ENCODE measurements around the gene PTK7. TPM values are rescaled to one million over a fixed set of nuclear protein-coding genes. Genes with fewer than 3 reads are reported as not detected.

PTK7 gene
- total RNA-seq, 2 donors from 2014 or later: 1.2 to 4.1 TPM

DNA sequence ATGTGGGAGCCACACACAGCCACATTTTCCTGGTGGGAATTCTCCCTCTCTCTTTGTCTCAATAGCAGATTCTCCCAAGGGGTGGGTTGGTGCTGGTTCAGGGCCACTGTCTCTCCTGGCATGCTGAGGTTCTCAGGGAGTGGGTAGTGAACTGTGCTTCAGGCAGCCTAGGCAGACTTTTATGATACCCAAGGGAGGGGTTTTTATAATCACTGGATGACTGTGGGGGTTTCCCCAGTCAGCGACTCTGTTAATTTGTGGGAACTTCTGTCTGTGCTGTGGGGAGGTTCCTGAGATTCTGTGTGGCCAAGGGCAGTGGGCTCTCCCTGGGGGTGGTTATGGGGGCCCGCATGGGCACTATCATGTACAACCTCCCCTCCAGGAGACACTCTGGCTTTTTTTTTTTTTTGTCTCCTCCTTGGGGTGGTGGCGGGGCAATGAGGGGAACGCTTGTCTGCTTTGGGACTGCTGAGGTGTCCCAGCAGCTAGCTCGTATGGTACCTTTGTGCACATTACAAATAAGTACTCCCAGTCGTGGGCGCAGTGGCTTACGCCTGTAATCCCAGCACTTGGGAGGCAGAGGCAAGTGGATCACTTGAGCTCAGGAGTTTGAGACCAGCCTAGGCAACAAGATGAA lies 10.0 kb downstream of the PTK7 start:
- no peak overlapping the region for H3K27ac Mint-ChIP-seq
- peaks cover 3 to 6% of the 10 kb centered on the region in 2 donors for H3K27me3 Mint-ChIP-seq
- ATAC-seq (peak; percentile 60 to 65), DNase-seq (ENCODE audit: low spot score) (no peak)
- no peaks in the 10 kb centered on the region for H3K9me3 Mint-ChIP-seq
- peaks cover 0 to 4% of the 10 kb centered on the region in 2 donors for H3K4me1 Mint-ChIP-seq (ENCODE audit: low read depth in 2 of 2)
- no peaks in the 10 kb centered on the region for H3K36me3 Mint-ChIP-seq
- H3K4me3 Mint-ChIP-seq: no peak overlapping the region

DNA sequence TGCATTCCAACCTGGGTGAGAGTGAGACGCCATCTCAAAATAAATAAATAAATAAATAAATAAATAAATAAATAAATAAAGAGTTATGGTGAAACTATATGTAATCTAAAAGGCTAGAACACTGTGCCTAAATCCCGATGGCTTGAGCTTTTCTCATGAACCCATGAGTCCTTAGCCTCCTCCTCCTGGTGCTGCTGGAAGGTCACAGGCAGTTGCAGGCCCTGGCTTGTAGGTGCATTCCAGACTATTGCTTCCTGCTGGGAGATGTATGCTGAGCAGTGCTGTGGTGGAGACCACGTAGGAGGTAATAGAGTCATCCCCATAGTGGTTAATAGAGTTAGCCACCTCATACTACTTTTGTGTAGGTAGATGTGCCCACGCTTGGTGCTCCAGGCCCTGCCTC lies 12.5 kb downstream of the PTK7 start:
- Mint-ChIP-seq H3K4me1 (ENCODE audit: low read depth in 2 of 2) (peaks cover 0 to 7% of the 10 kb centered on the region in 2 donors), H3K4me3 (no peak overlapping the region), H3K36me3 (no peaks in the 10 kb centered on the region), H3K27ac (no peak overlapping the region), H3K27me3 (peaks cover 2 to 3% of the 10 kb centered on the region in 2 donors), H3K9me3 (no peaks in the 10 kb centered on the region)
- ATAC-seq (no peak), DNase-seq (ENCODE audit: low spot score) (no peak)

DNA sequence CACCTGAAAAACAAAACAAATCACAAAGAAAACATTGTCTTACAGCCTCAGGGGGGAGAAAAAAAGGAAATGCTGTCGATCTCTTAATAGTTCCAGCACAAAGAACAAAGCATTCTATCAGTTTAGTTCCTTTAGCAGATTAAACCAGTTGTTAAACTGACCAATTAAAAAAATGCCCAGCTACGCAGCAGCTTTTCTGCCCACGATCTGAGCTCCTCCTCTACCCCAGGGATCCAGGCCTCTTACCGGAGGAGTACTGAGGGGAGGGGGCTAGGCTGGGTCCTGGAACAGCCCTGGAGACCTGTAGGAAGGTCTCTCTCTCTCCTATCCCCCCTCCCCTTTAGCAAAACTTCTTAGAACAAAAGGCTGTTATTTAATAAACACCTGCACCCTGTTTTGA lies 13.4 kb downstream of the PTK7 start:
- Mint-ChIP-seq H3K27me3 (peaks cover 0 to 3% of the 10 kb centered on the region in 2 donors), H3K4me3 (no peak overlapping the region), H3K9me3 (no peaks in the 10 kb centered on the region), H3K27ac (no peak overlapping the region), H3K4me1 (ENCODE audit: low read depth in 2 of 2) (peaks cover 5 to 10% of the 10 kb centered on the region in 2 donors), H3K36me3 (no peaks in the 10 kb centered on the region)
- ATAC-seq (no peak), DNase-seq (ENCODE audit: low spot score) (no peak)

DNA sequence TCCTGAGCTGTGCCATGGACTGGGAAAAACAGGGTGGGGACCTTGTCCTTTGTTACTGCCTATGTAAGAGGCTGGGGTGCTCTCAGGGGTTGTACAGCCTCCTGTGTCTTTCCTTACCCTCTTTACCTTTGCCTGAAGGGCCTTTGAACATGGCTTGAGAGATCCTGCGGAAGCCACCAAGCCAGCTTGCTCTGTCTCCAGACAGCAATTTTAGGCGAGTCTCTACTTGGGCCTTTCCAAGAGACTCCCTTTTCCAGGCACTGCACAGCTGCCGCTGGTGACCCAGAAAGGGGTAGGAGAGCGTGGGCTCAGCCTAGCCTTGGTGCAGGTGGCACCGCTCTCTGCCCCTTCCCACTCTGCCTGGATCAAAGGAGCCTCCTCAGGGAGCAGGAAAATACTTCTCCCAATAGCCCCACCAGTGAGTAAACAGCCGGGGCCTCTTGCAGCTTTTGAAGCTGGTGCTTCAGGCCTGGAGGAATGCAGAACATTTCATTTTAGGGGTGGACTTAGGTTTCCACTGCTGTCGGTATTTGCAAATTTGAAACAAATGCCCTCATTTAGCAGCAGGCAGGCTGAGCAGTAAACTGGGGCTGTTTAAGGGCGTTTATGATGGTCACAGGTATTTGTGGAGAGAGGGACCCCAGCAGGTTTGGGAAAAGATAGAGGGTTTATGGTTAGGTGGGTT lies 13.9 kb downstream of the PTK7 start:
- Mint-ChIP-seq H3K9me3 (no peaks in the 10 kb centered on the region), H3K4me3 (no peak overlapping the region), H3K27ac (no peak overlapping the region), H3K36me3 (no peaks in the 10 kb centered on the region), H3K27me3 (peaks cover 0 to 3% of the 10 kb centered on the region in 2 donors), H3K4me1 (ENCODE audit: low read depth in 2 of 2) (peaks cover 5 to 10% of the 10 kb centered on the region in 2 donors)
- no peak for ATAC-seq
- no peak for DNase-seq (ENCODE audit: low spot score)

DNA sequence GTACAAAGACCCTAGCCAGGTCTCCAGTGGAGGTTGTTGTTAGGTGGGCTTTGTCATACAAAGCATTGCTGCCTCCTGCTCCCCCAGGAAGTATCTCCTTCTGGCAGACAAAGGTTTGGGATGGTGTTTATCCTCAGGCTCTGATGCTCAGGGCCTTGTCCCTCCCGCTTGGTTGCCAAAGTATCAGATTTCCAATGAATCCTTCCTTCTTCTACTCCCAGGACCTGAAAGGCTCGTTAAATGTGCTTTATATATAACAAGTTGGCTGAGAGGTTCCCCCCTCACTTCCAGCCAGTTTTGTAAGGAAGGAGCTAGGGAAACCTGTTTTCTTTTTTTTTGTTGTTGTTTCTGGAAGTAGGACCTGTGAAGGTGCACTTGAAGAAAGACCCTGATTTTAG lies 14.4 kb downstream of the PTK7 start:
- H3K36me3 Mint-ChIP-seq: no peaks in the 10 kb centered on the region
- DNase-seq (ENCODE audit: low spot score) (no peak), ATAC-seq (no peak)
- H3K27me3 Mint-ChIP-seq: peaks cover 0 to 3% of the 10 kb centered on the region in 2 donors
- no peak overlapping the region for H3K4me3 Mint-ChIP-seq
- no peak overlapping the region for H3K27ac Mint-ChIP-seq
- no peaks in the 10 kb centered on the region for H3K9me3 Mint-ChIP-seq
- H3K4me1 Mint-ChIP-seq (ENCODE audit: low read depth in 2 of 2): peaks cover 5 to 10% of the 10 kb centered on the region in 2 donors

DNA sequence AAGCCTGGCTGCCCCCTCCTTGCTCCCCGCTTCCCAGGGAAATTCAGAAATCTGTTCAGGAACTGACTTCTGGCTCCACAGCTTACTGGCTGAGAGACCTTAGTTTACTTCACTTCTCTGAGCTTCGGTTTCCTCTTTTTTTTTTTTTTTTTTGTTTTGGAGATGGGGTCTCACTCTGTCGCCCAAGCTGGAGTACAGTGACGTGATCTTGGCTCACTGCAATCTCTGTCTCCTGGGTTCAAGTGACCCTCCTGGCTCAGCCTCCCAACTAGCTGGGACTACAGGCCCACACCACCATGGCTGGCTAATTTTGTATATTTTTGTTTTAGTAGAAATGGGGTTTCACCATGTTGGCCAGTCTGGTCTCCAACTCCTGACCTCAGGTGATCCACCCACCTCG lies 14.9 kb downstream of the PTK7 start:
- no peaks in the 10 kb centered on the region for H3K36me3 Mint-ChIP-seq
- ATAC-seq (no peak), DNase-seq (ENCODE audit: low spot score) (no peak)
- H3K4me3 Mint-ChIP-seq: no peak overlapping the region
- H3K9me3 Mint-ChIP-seq: no peaks in the 10 kb centered on the region
- H3K27ac Mint-ChIP-seq: no peak overlapping the region
- H3K4me1 Mint-ChIP-seq (ENCODE audit: low read depth in 2 of 2): peaks cover 5 to 8% of the 10 kb centered on the region in 2 donors
- peaks cover 0 to under 1% of the 10 kb centered on the region in 2 donors for H3K27me3 Mint-ChIP-seq

DNA sequence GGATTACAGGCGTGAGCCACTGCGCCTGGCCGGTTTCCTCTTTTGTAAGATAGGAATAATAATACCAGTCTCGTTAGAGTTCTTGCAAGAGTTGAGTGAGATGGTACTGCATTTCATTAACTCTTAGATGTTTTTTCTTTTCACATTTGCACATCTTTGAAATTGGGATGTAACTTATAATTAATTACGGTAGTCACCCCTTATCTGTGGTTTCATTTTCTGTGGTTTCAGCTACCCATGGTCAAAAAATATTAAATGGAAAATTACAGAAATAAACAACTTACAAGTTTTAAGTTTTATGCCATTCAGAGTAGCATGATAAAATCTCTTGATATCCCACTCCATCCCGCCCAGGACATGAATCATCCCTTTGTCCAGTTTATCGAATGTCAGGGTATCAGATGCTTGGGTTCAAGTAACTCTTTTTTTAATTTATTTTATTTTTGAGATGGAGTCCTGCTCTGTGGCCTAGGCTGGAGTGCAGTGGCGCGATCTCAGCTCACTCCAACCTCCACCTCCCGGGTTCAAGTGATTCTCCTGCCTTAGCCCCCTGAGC lies 15.4 kb downstream of the PTK7 start:
- ATAC-seq (no peak), DNase-seq (ENCODE audit: low spot score) (no peak)
- no peaks in the 10 kb centered on the region for H3K27me3 Mint-ChIP-seq
- H3K27ac Mint-ChIP-seq: no peak overlapping the region
- H3K4me3 Mint-ChIP-seq: no peak overlapping the region
- H3K36me3 Mint-ChIP-seq: no peaks in the 10 kb centered on the region
- H3K4me1 Mint-ChIP-seq (ENCODE audit: low read depth in 2 of 2): peaks cover 5 to 6% of the 10 kb centered on the region in 2 donors
- H3K9me3 Mint-ChIP-seq: no peaks in the 10 kb centered on the region

DNA sequence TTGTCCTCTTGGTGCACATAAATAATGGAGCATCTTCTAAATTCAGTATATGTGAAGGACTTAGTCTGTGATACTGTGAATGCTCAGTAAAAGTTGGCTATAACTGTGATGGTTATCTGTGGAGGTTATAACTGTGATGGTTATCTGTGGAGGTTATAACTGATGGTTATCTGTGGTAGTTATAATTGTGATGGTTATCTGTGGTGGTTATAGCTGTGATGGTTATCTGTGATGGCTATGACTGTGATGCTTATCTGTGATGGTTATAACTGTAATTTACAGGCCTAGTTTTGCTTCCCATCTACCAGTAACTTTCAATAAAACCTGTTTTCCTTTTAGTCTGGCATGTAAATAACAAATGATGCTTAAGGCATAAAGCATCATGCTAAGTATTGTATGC lies 16.5 kb downstream of the PTK7 start:
- no peak overlapping the region for H3K4me3 Mint-ChIP-seq
- no peaks in the 10 kb centered on the region for H3K36me3 Mint-ChIP-seq
- ATAC-seq (peak in 1 of 2 donors; percentile 62), DNase-seq (ENCODE audit: low spot score) (no peak)
- no peaks in the 10 kb centered on the region for H3K27me3 Mint-ChIP-seq
- H3K9me3 Mint-ChIP-seq: no peaks in the 10 kb centered on the region
- H3K27ac Mint-ChIP-seq: no peak overlapping the region
- H3K4me1 Mint-ChIP-seq (ENCODE audit: low read depth in 2 of 2): peaks cover 5 to 6% of the 10 kb centered on the region in 2 donors

DNA sequence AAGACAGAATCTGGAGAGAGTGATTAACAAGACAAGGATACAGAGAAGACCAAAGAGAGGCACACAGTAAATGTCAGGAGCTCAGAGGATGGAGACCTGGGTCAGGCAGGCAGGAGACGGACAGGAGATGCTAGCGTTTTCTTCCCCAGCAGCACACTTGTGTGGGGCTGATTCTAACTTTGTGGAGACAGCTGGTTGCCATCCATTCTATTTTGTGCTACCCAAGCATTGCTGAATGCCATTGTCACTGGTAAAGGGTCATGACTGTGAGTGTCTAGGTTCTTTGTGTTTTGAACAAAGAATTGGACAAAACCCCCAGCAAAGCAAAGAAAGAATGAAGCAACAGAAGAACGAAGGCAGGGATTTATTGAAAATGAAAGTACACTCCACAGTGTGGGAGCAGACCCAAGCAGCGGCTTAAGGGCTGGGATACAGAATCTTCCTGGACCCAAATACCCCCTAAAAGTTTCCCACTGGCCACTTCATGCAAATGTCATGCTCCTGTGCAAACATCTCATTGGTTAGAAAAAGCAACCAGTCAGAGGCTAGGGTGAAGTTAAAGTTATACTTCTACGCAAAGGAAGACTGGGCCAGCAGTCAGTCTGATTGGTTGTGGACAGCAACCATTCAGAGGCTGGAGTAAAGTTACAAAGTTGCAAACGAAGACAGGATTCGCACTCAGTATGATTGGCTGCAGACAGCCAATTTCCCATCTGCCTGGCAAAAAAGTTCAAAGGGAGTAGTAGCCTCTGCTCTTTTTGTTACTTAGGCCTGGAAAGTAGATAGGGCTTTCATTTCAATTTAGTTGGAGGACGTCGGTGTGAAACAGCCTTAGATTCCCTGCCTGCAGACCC lies 17.5 kb downstream of the PTK7 start:
- Mint-ChIP-seq H3K4me1 (ENCODE audit: low read depth in 2 of 2) (peaks cover 5 to 6% of the 10 kb centered on the region in 2 donors), H3K27me3 (no peaks in the 10 kb centered on the region), H3K9me3 (no peaks in the 10 kb centered on the region), H3K4me3 (peak overlapping the region; percentile 25), H3K36me3 (no peaks in the 10 kb centered on the region), H3K27ac (no peak overlapping the region)
- ATAC-seq (peak; percentile 51 to 60), DNase-seq (ENCODE audit: low spot score) (no peak)

DNA sequence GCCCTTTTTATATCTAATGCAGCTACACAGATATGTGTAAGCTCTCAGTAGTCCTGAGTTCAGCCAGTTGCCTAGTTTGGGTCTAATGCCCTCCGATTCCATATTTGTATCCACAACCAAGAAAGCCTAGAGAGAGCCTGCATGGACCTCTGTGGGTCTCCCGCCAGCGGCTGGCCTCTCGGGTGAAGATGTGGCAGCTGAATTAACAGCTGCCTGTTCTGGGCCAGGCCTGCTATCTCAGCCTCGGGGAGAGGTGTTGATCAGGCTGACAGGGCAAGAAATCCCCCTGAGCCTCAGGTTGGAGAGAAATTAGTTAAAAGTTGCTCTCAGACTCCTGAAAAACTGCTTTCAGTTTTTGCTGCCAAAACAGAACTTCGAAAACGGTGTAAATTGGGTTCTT lies 19.8 kb downstream of the PTK7 start:
- H3K4me3 Mint-ChIP-seq: no peak overlapping the region
- no peak for DNase-seq (ENCODE audit: low spot score)
- H3K36me3 Mint-ChIP-seq: no peaks in the 10 kb centered on the region
- no peak for ATAC-seq
- H3K4me1 Mint-ChIP-seq (ENCODE audit: low read depth in 2 of 2): peaks cover 5 to 6% of the 10 kb centered on the region in 2 donors
- no peaks in the 10 kb centered on the region for H3K9me3 Mint-ChIP-seq
- H3K27me3 Mint-ChIP-seq: no peaks in the 10 kb centered on the region
- H3K27ac Mint-ChIP-seq: no peak overlapping the region

DNA sequence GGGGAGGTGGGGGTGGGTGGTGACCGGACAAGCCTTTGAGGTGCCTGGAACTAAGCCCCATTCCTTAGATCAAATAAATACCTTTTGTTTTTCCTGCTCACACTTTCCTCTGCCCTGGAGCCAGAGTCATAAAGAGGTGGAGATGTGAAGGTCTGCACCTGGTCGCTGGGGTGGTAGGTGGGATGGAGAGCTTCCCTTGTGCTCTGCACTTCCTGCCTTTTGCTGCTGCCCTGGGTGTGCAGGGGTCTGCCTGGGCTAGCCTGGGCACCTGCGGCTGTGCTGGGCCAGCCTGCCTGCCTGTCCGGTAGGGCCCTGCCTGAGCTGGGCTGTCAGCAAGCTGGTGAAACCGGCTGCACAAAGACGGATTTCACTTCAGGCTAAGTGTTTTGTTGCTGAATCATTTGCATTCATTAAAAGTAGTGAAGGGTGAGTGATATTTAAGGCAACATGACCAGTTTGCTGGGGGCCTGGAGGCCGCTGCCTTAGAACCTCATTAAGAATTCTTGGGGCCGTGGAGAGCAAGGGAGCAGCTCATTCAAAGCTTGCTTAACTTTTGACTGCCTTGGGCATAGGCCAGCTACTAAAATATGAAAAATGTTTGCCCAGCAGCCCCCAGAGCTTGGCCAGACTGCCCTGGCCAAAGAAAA lies 20.5 kb downstream of the PTK7 start:
- Mint-ChIP-seq H3K27me3 (no peaks in the 10 kb centered on the region), H3K9me3 (no peaks in the 10 kb centered on the region), H3K27ac (no peak overlapping the region), H3K36me3 (no peaks in the 10 kb centered on the region), H3K4me1 (ENCODE audit: low read depth in 2 of 2) (peaks cover 5 to 6% of the 10 kb centered on the region in 2 donors), H3K4me3 (no peak overlapping the region)
- DNase-seq (ENCODE audit: low spot score) (no peak), ATAC-seq (no peak)

DNA sequence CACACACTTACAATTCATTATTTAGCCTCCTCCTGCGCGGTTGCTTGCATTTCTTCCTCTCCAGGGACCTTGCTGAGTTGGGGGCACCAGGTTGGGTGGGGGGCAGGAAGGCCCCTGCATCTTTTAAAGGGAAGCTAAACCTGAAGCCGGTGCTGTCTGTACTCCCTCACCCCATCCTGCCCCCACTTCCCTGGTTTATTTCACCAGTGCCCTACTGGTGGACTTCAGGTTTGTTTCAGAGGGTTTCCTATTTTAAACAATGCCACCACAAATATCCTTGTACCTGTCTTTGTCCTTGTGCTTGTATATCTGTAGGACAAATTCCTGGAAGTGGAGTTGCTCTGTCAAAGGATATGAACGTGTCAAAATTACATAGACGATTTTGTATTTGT lies 21.0 kb downstream of the PTK7 start:
- peaks cover 5 to 6% of the 10 kb centered on the region in 2 donors for H3K4me1 Mint-ChIP-seq (ENCODE audit: low read depth in 2 of 2)
- no peaks in the 10 kb centered on the region for H3K36me3 Mint-ChIP-seq
- H3K27ac Mint-ChIP-seq: no peak overlapping the region
- no peak overlapping the region for H3K4me3 Mint-ChIP-seq
- H3K9me3 Mint-ChIP-seq: no peaks in the 10 kb centered on the region
- ATAC-seq (no peak), DNase-seq (ENCODE audit: low spot score) (no peak)
- no peaks in the 10 kb centered on the region for H3K27me3 Mint-ChIP-seq

DNA sequence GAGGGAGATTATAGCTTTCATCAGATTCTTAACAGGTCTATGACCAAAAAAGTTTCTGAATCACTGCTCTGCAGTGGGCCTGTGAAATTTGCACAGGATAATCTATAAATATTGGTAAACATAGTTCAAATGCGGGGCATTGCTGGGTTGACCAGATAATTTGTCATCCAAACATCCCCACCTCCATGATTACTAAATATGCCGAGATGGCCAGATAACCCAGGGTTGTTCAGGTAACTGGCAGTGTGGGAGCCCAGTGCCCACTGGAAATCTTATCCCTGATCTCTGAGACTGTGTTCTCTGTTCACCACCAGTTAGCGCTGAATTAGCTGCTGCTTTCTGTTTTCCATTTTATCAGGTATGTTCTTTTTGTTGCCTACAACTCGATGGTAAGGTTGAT lies 21.4 kb downstream of the PTK7 start:
- Mint-ChIP-seq H3K27ac (no peak overlapping the region), H3K4me3 (no peak overlapping the region), H3K9me3 (no peaks in the 10 kb centered on the region), H3K27me3 (no peaks in the 10 kb centered on the region), H3K4me1 (ENCODE audit: low read depth in 2 of 2) (peaks cover 5 to 6% of the 10 kb centered on the region in 2 donors), H3K36me3 (no peaks in the 10 kb centered on the region)
- no peak for ATAC-seq
- no peak for DNase-seq (ENCODE audit: low spot score)
